Stimulated activated CD8-positive, alpha-beta memory T cell treated with anti-CD3 and anti-CD28 coated beads, Interleukin-4, amount 100 ng/mL, for 4 hours (primary cell): ENCODE results near the gene ANGPTL2.
"Not testable (repeated sequence)": the region's sequence is repeated elsewhere in the genome, so short reads cannot be mapped to it uniquely, and the experiment has no call there.

Experiments
- DNase-seq, 2 donors: peaks; one replicate each; pipeline ENCODE4 v3.0.0-alpha.2; 2020; ENCODE audit warnings: low read depth in 2 of 2, low spot score in 1 of 2

The ANGPTL2 gene

GRCh38 chr9:127155314-127155960, 33.0 kb upstream of the ANGPTL2 start:
- DNase-seq: no peak

- DNase-seq: no peak
These were observed 32.2 kb upstream of the ANGPTL2 start for GRCh38 chr9:127154390-127155191.

- no peak for DNase-seq
These were observed 31.6 kb upstream of the ANGPTL2 start for GRCh38 chr9:127154003-127154389.

GRCh38 chr9:127153501-127153900, 31.1 kb upstream of the ANGPTL2 start:
- DNase-seq: no peak

GRCh38 chr9:127149463-127150390, 27.3 kb upstream of the ANGPTL2 start:
- no peak for DNase-seq

GRCh38 chr9:127149010-127149409, 26.6 kb upstream of the ANGPTL2 start:
- DNase-seq: no peak

- no peak for DNase-seq
These were observed 25.6 kb upstream of the ANGPTL2 start for GRCh38 chr9:127148014-127148413.

GRCh38 chr9:127147251-127147650, 24.8 kb upstream of the ANGPTL2 start:
- no peak for DNase-seq

GRCh38 chr9:127146841-127147240, 24.4 kb upstream of the ANGPTL2 start:
- DNase-seq: not testable (repeated sequence)

- DNase-seq: no peak
These were observed 22.4 kb upstream of the ANGPTL2 start for GRCh38 chr9:127144670-127145445.

- no peak for DNase-seq
These were observed 21.6 kb upstream of the ANGPTL2 start for GRCh38 chr9:127143920-127144465.

- no peak for DNase-seq
These were observed 20.6 kb upstream of the ANGPTL2 start for GRCh38 chr9:127142931-127143464.

GRCh38 chr9:127142291-127142690, 19.9 kb upstream of the ANGPTL2 start:
- no peak for DNase-seq

- no peak for DNase-seq
These were observed 18.6 kb upstream of the ANGPTL2 start for GRCh38 chr9:127140842-127141675.

GRCh38 chr9:127140181-127140580, 17.7 kb upstream of the ANGPTL2 start:
- DNase-seq: no peak

- no peak for DNase-seq
These were observed 17.3 kb upstream of the ANGPTL2 start for GRCh38 chr9:127139775-127140174.

- DNase-seq: no peak
These were observed 16.8 kb upstream of the ANGPTL2 start for GRCh38 chr9:127139071-127139731.

GRCh38 chr9:127138444-127138843, 16.0 kb upstream of the ANGPTL2 start:
- DNase-seq: no peak
